NT2/D1 (cell line): ENCODE measurements around the gene GREM1.

Source experiments
- DNase-seq: peaks from one replicate; pipeline ENCODE4 v3.0.0-alpha.2; 2011; ENCODE audit warnings: low read depth, low spot score
- H3K27me3 ChIP-seq: 2 replicates; pipeline ENCODE4 v1.6.0; 2011; ENCODE audit warnings: mild to moderate bottlenecking; ENCODE audit not compliant: insufficient read length, insufficient read depth
- H3K36me3 ChIP-seq: 2 replicates; pipeline ENCODE4 v1.6.1; 2011; ENCODE audit warnings: mild to moderate bottlenecking, low read length, mixed read lengths; ENCODE audit not compliant: insufficient read depth, insufficient read length
- H3K4me1 ChIP-seq: 2 replicates; pipeline ENCODE4 v1.5.1; 2011; ENCODE audit not compliant: insufficient read depth, insufficient read length
- H3K4me3 ChIP-seq: 2 replicates; pipeline ENCODE4 v1.5.1; 2011; ENCODE audit warnings: low read depth; ENCODE audit not compliant: insufficient read length
- H3K9ac ChIP-seq: 2 replicates; pipeline ENCODE4 v1.6.0; 2011; ENCODE audit warnings: low read depth; ENCODE audit not compliant: insufficient read length
- H3K9me3 ChIP-seq: 2 replicates; pipeline ENCODE4 v1.5.1; 2011; ENCODE audit warnings: mild to moderate bottlenecking, low read length; ENCODE audit not compliant: insufficient read depth
- SUZ12 ChIP-seq: IDR thresholded peaks from 2 replicates; pipeline ENCODE4 v1.6.1; 2011; ENCODE audit not compliant: insufficient read length, insufficient read depth; ENCODE audit errors: extremely low read depth
- YY1 ChIP-seq: IDR thresholded peaks from 2 replicates; pipeline ENCODE4 v1.6.1; 2011; ENCODE audit not compliant: insufficient read length, insufficient read depth
- ZNF274 ChIP-seq: IDR thresholded peaks from 2 replicates; pipeline ENCODE4 v1.6.1; 2011; ENCODE audit warnings: mild to moderate bottlenecking, low read depth, low read length

Gene GREM1

GRCh38 chr15:32687556-32687955 lies 30.2 kb upstream of the GREM1 start:
- no peak for TF ChIP-seq YY1
- no peak for TF ChIP-seq SUZ12
- TF ChIP-seq ZNF274 = no peak
- Histone ChIP-seq H3K27me3 (no peaks in the 10 kb centered on the region), H3K9me3 (no peaks in the 10 kb centered on the region), H3K4me1 (no peaks in the 10 kb centered on the region), H3K4me3 (no peak overlapping the region), H3K9ac (no peak overlapping the region), H3K36me3 (no peaks in the 10 kb centered on the region)
- DNase-seq = no peak

GRCh38 chr15:32688151-32688639 lies 29.6 kb upstream of the GREM1 start:
- H3K9ac ChIP-seq = no peak overlapping the region
- H3K4me1 ChIP-seq = no peaks in the 10 kb centered on the region
- DNase-seq = no peak
- no peaks in the 10 kb centered on the region for H3K9me3 ChIP-seq
- no peaks in the 10 kb centered on the region for H3K36me3 ChIP-seq
- H3K4me3 ChIP-seq = no peak overlapping the region
- TF ChIP-seq YY1 = no peak
- TF ChIP-seq SUZ12 = no peak
- no peak for TF ChIP-seq ZNF274
- H3K27me3 ChIP-seq = no peaks in the 10 kb centered on the region

GRCh38 chr15:32690941-32691688 lies 26.7 kb upstream of the GREM1 start:
- no peaks in the 10 kb centered on the region for H3K4me1 ChIP-seq
- DNase-seq = no peak
- TF ChIP-seq ZNF274 (no peak), SUZ12 (no peak), YY1 (no peak)
- no peak overlapping the region for H3K9ac ChIP-seq
- no peaks in the 10 kb centered on the region for H3K9me3 ChIP-seq
- no peaks in the 10 kb centered on the region for H3K36me3 ChIP-seq
- H3K27me3 ChIP-seq = no peaks in the 10 kb centered on the region
- no peak overlapping the region for H3K4me3 ChIP-seq

- Histone ChIP-seq H3K4me3 (no peak overlapping the region), H3K9me3 (no peaks in the 10 kb centered on the region), H3K4me1 (no peaks in the 10 kb centered on the region), H3K9ac (no peak overlapping the region), H3K27me3 (no peaks in the 10 kb centered on the region), H3K36me3 (no peaks in the 10 kb centered on the region)
- no peak for TF ChIP-seq SUZ12
- TF ChIP-seq ZNF274 = no peak
- no peak for TF ChIP-seq YY1
- DNase-seq = no peak
These were observed 26.1 kb upstream of the GREM1 start for GRCh38 chr15:32691689-32692038.

GRCh38 chr15:32692286-32692685 lies 25.5 kb upstream of the GREM1 start:
- Histone ChIP-seq H3K9me3 (no peaks in the 10 kb centered on the region), H3K4me1 (no peaks in the 10 kb centered on the region), H3K36me3 (no peaks in the 10 kb centered on the region), H3K9ac (no peak overlapping the region), H3K27me3 (no peaks in the 10 kb centered on the region), H3K4me3 (no peak overlapping the region)
- no peak for TF ChIP-seq SUZ12
- TF ChIP-seq ZNF274 = no peak
- no peak for TF ChIP-seq YY1
- DNase-seq = no peak

- no peak overlapping the region for H3K4me3 ChIP-seq
These were observed 23.4 kb upstream of the GREM1 start for GRCh38 chr15:32694222-32694983.

GRCh38 chr15:32698773-32699390 lies 18.9 kb upstream of the GREM1 start:
- Histone ChIP-seq H3K36me3 (no peaks in the 10 kb centered on the region), H3K9me3 (peaks cover 16% of the 10 kb centered on the region; the same call in 1 of the 2 replicates), H3K4me1 (no peaks in the 10 kb centered on the region), H3K27me3 (no peaks in the 10 kb centered on the region), H3K4me3 (no peak overlapping the region), H3K9ac (no peak overlapping the region)
- no peak for TF ChIP-seq ZNF274
- no peak for TF ChIP-seq YY1
- no peak for TF ChIP-seq SUZ12
- DNase-seq = no peak

More at GRCh38 chr15:32694222-32694983, 23.4 kb upstream of the GREM1 start:
- H3K9ac ChIP-seq = no peak overlapping the region
- H3K9me3 ChIP-seq = peaks cover 6% of the 10 kb centered on the region; the same call in 1 of the 2 replicates
- no peak for DNase-seq
- H3K36me3 ChIP-seq = no peaks in the 10 kb centered on the region
- H3K27me3 ChIP-seq = no peaks in the 10 kb centered on the region
- no peaks in the 10 kb centered on the region for H3K4me1 ChIP-seq
- TF ChIP-seq YY1 (no peak), ZNF274 (no peak), SUZ12 (no peak)
